ENCODE data around the gene FBXL19. TPM values are rescaled to one million over a fixed set of nuclear protein-coding genes. Genes with fewer than 3 reads are reported as not detected.

Gene FBXL19
- total RNA-seq, 1 donor from 2014 or later: 66.9 TPM

DNA sequence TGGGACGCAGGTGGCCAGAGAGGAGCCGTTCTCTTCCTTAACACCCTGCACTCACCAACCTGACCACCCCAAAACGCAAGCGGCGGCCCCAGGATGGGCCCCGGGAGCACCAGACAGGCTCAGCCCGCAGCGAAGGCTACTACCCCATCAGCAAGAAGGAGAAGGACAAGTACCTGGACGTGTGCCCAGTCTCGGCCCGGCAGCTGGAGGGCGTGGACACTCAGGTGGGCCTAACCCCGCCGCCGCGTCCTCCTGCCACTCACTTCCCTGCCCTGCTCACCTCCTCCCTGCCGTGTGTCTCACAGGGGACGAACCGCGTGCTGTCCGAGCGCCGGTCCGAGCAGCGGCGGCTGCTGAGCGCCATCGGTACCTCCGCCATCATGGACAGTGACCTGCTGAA is 57.1 kb downstream of the FBXL19 start:
- no peaks in the 10 kb centered on the region for H3K27me3 ChIP-seq
- no peaks in the 10 kb centered on the region for H3K9me3 ChIP-seq
- peaks cover 62 to 85% of the 10 kb centered on the region in 2 donors for H3K36me3 ChIP-seq
- H3K27ac ChIP-seq: no peak overlapping the region
- DNase-seq (ENCODE audit: low spot score in 2 of 2): no peak
- intact Hi-C loops (cut with DNase I): no loop called here
- H3K4me3 ChIP-seq: no peak overlapping the region
- TF ChIP-seq, protein P1, sequence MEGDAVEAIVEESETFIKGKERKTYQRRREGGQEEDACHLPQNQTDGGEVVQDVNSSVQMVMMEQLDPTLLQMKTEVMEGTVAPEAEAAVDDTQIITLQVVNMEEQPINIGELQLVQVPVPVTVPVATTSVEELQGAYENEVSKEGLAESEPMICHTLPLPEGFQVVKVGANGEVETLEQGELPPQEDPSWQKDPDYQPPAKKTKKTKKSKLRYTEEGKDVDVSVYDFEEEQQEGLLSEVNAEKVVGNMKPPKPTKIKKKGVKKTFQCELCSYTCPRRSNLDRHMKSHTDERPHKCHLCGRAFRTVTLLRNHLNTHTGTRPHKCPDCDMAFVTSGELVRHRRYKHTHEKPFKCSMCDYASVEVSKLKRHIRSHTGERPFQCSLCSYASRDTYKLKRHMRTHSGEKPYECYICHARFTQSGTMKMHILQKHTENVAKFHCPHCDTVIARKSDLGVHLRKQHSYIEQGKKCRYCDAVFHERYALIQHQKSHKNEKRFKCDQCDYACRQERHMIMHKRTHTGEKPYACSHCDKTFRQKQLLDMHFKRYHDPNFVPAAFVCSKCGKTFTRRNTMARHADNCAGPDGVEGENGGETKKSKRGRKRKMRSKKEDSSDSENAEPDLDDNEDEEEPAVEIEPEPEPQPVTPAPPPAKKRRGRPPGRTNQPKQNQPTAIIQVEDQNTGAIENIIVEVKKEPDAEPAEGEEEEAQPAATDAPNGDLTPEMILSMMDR (IDR thresholded peaks at IDR 0.05): no peak
- peaks cover 1 to 4% of the 10 kb centered on the region in 2 donors for H3K4me1 ChIP-seq

DNA sequence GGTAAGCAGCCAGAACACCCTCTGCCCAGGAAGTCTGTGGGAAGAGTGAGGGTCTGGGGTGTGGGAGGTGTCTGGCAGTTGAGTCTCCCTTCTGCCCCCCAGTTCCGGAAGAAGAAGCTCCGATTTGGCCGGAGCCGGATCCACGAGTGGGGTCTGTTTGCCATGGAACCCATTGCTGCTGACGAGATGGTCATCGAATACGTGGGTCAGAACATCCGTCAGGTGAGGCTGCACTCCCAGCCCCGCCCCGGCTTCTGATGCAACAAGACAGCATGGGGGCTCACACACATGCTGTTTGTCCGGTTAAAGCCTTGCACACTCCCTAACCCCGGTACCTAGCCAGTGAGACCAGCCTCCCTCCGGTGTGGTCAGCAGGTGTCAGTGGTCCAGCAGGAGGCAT is 57.6 kb downstream of the FBXL19 start:
- H3K36me3 ChIP-seq: peaks cover 59 to 80% of the 10 kb centered on the region in 2 donors
- no peak for DNase-seq (ENCODE audit: low spot score in 2 of 2)
- intact Hi-C loops (cut with DNase I): no loop called here

DNA sequence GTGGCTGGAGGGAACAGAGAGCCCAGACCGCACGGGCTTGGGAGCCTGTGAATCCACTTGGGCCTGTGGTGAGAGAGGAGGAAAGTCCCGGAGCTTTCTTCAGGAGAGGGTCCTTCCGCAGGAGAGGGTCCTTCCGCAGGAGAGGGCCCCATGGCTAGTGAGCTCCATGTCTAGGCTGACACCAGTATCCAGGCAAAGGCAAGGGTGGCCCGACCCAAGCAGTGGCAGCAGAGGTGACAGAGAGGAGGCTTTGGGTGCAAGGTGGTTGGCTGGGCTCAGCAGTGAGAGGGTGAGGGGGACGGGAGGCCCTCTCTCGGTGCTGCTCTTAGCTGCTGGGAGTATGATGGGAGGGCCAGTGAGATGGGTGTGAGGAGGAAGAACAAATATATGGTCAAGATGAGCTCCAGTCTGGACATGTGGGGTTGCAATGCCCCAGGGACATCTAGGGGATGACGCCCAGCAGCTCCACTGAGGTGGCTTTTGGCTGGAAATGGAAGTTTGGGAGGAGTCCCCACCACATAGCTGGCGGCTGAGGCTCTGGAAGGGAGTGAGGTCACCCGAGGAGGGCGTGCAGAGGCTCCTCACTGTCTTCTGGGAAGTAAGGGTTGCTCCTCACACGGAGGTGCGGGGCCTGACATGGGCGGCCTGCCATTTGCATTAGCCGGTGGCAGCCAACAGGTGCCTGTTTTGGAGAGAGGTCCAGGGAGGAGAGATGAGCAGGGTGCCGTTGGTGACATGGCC is 59.3 kb downstream of the FBXL19 start:
- intact Hi-C loops (cut with DNase I): no loop called here
- peaks cover 45 to 64% of the 10 kb centered on the region in 2 donors for H3K36me3 ChIP-seq

More for the DNA sequence above, 57.6 kb downstream of the FBXL19 start:
- Histone ChIP-seq H3K9me3 (no peaks in the 10 kb centered on the region), H3K27me3 (no peaks in the 10 kb centered on the region), H3K27ac (no peak overlapping the region), H3K4me1 (peaks cover 3 to 9% of the 10 kb centered on the region in 2 donors), H3K4me3 (no peak overlapping the region)
- TF ChIP-seq, protein P1 (IDR thresholded peaks at IDR 0.05): no peak

DNA sequence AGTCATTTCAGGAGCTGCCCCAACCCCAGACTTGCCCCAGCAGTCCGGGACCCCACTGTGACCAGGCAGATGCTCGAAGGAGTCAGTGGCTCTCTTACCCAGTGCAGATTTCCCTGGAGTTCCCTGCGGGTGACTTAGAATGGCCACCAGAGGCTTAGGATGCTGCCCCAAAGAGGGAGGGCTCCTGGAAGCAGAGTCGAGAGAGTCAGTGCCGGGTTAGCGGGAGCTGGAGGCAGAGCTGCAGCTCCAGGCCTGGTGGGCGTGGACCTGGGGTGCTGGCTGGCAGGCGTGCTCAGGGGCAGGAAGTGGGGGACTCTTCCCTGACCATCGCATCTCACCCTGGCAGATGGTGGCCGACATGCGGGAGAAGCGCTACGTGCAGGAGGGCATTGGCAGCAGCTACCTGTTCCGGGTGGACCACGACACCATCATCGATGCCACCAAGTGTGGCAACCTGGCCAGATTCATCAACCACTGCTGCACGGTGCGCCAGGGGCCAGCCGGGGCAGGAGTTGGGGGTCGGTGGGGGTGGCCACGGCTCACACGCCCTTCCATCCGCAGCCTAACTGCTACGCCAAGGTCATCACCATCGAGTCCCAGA is 60.0 kb downstream of the FBXL19 start:
- Histone ChIP-seq H3K9me3 (no peaks in the 10 kb centered on the region), H3K27ac (no peak overlapping the region), H3K4me1 (peaks cover 3 to 11% of the 10 kb centered on the region in 2 donors), H3K27me3 (no peaks in the 10 kb centered on the region), H3K4me3 (no peak overlapping the region), H3K36me3 (peaks cover 39 to 59% of the 10 kb centered on the region in 2 donors)
- intact Hi-C loops (cut with DNase I): no loop called here
- TF ChIP-seq, protein P1 (IDR thresholded peaks at IDR 0.05): no peak
- DNase-seq (ENCODE audit: low spot score in 2 of 2): no peak

More for the DNA sequence above, 59.3 kb downstream of the FBXL19 start:
- Histone ChIP-seq H3K27ac (no peak overlapping the region), H3K4me3 (no peak overlapping the region), H3K27me3 (no peaks in the 10 kb centered on the region), H3K9me3 (no peaks in the 10 kb centered on the region), H3K4me1 (peaks cover 3 to 11% of the 10 kb centered on the region in 2 donors)
- TF ChIP-seq, protein P1 (IDR thresholded peaks at IDR 0.05): no peak
- DNase-seq (ENCODE audit: low spot score in 2 of 2): no peak

DNA sequence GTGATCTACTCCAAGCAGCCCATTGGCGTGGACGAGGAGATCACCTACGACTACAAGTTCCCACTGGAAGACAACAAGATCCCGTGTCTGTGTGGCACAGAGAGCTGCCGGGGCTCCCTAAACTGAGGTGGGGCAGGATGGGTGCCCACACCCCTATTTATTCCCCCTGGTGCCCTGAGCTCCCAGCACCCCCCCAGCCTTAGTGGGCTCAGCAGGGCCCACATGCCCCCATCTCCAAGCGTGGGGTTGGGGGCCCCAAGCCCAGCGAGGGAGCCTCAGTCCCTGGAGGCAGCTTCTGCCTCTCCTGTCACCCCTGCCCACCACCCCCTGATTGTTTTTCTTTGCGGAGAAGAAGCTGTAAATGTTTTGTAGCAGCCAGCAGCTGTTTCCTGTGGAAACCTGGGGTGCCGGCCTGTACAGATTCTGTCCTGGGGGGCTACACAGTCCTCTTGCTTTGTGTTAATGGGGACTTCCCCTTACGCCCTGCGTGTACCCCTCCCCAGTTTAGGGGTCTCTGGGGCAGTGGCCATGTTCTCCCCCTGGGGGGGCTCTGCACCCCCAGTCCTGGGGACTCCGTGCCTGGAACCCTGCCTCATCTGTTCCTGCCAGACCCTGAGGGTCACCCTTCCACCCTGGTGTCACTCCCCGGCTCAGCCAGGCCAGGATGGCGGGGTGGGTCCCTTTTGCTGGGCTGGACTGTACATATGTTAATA is 60.7 kb downstream of the FBXL19 start:
- no peak overlapping the region for H3K4me3 ChIP-seq
- peaks cover 3 to 11% of the 10 kb centered on the region in 2 donors for H3K4me1 ChIP-seq
- no peak for DNase-seq (ENCODE audit: low spot score in 2 of 2)
- peaks cover 33 to 53% of the 10 kb centered on the region in 2 donors for H3K36me3 ChIP-seq
- H3K27me3 ChIP-seq: no peaks in the 10 kb centered on the region
- no peak overlapping the region for H3K27ac ChIP-seq
- intact Hi-C loops (cut with DNase I): no loop called here
- TF ChIP-seq, protein P1 (IDR thresholded peaks at IDR 0.05): no peak
- no peaks in the 10 kb centered on the region for H3K9me3 ChIP-seq
